A549 treated with dexamethasone at 1 μM for 4 hours (cell line): ENCODE results near the gene FOXR2. TPM values are rescaled to one million over a fixed set of nuclear protein-coding genes. Genes with fewer than 3 reads are reported as not detected.

ENCODE experiments used
- total RNA-seq: library from RNA; stranded (reverse); fragments of 200-300 nt; extraction: Qiagen RNA extraction; gene quantifications from 5 replicates; pipeline ENCODE4 v1.2.3, GENCODE V29; 2022

Gene FOXR2, protein sequence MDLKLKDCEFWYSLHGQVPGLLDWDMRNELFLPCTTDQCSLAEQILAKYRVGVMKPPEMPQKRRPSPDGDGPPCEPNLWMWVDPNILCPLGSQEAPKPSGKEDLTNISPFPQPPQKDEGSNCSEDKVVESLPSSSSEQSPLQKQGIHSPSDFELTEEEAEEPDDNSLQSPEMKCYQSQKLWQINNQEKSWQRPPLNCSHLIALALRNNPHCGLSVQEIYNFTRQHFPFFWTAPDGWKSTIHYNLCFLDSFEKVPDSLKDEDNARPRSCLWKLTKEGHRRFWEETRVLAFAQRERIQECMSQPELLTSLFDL
- total RNA-seq = not detected in 5 replicates

GRCh38 chrX:55623100-55623499, at the start of gene FOXR2:
TSS of gene FOXR2 (plus strand) at chrX:55623400. CDS start at chrX:55623712, 312 bp downstream.

Other genes with a start within 250 kb of the FOXR2 start
- gene MAGEH1, start 171.3 kb upstream of the FOXR2 start, total RNA-seq = 6.3 to 7.2 TPM (median 6.8 TPM) in 5 replicates
- gene USP51, start 133.6 kb upstream of the FOXR2 start, total RNA-seq = 0.46 to 0.67 TPM (median 0.54 TPM) in 5 replicates
- 11.9 to 14.1 TPM (median 12.6 TPM) in 5 replicates for gene RRAGB, start 94.3 kb downstream of the FOXR2 start, total RNA-seq